Measurements from ENCODE around the gene LNP1. TPM values are rescaled to one million over a fixed set of nuclear protein-coding genes. Genes with fewer than 3 reads are reported as not detected.

Gene LNP1
- total RNA-seq, 1 experiment from 2014 or later, result 1.2 TPM

DNA sequence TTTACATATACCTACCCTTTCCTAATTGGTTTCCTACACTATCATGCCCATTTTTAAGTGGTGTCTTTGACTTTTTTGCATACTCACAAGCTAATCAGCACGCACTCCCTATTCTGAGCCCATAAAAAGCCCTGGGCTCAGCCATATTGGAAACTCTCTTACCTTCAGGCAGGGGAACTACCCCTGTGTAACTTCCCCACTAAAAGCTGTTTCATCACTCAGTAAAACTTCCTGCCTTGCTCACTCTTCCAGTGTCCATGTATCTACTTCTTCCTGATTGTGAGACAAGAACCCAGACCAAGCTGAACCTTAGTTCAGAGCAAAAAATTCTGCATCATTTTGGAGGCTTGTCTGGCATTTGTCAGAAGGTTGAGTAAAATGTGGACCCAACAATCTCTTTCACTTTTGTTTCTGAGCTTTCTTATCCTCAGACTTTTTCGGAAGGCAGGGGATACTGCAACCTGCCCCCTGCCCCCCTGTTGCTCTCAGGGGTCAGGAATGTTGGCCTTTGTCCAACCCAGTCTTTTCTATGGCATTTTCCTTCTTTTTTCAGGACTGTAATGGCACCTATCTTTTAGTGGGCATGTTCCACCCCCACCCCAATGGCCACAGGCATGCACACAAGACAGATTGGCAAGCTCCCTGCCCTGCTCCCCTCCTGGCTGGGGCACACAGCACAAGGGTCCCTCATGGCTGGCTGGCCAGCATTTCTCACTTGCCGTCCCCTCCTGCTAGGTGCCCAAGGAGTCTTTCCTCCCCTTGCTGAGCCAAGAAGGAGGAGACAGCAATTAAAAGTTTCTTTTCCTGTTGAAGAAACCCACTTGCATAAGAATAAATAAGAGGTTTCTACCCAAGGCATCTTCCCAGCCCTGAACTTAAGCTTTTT lies 64.8 kb downstream of the LNP1 start:
- Mint-ChIP-seq H3K9me3 (ENCODE audit: unreplicated experiment) (peaks cover 7% of the 10 kb centered on the region), H3K27ac (ENCODE audit: low read depth, unreplicated experiment) (no peak overlapping the region), H3K4me1 (ENCODE audit: insufficient read depth, unreplicated experiment) (peaks cover 9% of the 10 kb centered on the region), H3K4me3 (ENCODE audit: unreplicated experiment) (no peak overlapping the region), H3K27me3 (ENCODE audit: insufficient read depth, unreplicated experiment) (no peaks in the 10 kb centered on the region), H3K36me3 (ENCODE audit: insufficient read depth, unreplicated experiment) (no peaks in the 10 kb centered on the region)
- intact Hi-C loops (cut with micrococcal nuclease), result no loop called here
- ChIA-PET CTCF (interaction anchor here (0.6 to 14.6 kb wide), 6 partner anchors 10 to 658 kb away, joined by 3 to 405 read pairs (median 3); no protein-coding TSS in a partner anchor), POLR2A (no interaction called here)
- TF ChIP-seq, protein P1, sequence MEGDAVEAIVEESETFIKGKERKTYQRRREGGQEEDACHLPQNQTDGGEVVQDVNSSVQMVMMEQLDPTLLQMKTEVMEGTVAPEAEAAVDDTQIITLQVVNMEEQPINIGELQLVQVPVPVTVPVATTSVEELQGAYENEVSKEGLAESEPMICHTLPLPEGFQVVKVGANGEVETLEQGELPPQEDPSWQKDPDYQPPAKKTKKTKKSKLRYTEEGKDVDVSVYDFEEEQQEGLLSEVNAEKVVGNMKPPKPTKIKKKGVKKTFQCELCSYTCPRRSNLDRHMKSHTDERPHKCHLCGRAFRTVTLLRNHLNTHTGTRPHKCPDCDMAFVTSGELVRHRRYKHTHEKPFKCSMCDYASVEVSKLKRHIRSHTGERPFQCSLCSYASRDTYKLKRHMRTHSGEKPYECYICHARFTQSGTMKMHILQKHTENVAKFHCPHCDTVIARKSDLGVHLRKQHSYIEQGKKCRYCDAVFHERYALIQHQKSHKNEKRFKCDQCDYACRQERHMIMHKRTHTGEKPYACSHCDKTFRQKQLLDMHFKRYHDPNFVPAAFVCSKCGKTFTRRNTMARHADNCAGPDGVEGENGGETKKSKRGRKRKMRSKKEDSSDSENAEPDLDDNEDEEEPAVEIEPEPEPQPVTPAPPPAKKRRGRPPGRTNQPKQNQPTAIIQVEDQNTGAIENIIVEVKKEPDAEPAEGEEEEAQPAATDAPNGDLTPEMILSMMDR (IDR thresholded peaks at IDR 0.05; ENCODE audit: unreplicated experiment), result no peak
- BruUV-seq (replicated peaks), result no TSS peak
- no peak for DNase-seq (ENCODE audit: unreplicated experiment)

DNA sequence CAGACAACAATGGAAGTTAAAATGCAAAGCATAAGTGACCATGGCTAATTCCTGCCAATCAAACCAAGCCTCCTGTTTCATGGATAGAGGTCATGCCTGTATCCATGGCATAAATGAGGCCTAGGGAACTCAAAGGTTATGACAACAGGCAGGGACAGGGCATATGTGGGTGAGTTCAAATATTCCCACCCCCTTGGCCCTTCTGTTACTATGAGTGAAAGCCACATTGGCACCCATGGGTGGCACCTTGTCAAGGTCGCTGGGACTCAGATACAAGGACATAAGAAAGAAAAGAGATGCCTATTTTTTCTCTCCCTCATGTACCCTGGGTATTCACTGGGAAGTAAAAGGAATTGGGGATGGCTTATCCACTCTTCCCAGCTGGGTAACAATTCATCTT lies 65.8 kb downstream of the LNP1 start:
- H3K9me3 Mint-ChIP-seq (ENCODE audit: unreplicated experiment), result peaks cover 7% of the 10 kb centered on the region
- DNase-seq (ENCODE audit: unreplicated experiment), result no peak
- no peaks in the 10 kb centered on the region for H3K36me3 Mint-ChIP-seq (ENCODE audit: insufficient read depth, unreplicated experiment)
- ChIA-PET POLR2A (no interaction called here), CTCF (interaction anchor here (0.6 to 14.6 kb wide), 5 partner anchors 31 to 1046 kb away, joined by 3 to 405 read pairs (median 4); no protein-coding TSS in a partner anchor)
- TF ChIP-seq, protein P1 (IDR thresholded peaks at IDR 0.05; ENCODE audit: unreplicated experiment), result no peak
- H3K27me3 Mint-ChIP-seq (ENCODE audit: insufficient read depth, unreplicated experiment), result no peaks in the 10 kb centered on the region
- intact Hi-C loops (cut with micrococcal nuclease), result no loop called here
- no TSS peak for BruUV-seq (replicated peaks)
- H3K27ac Mint-ChIP-seq (ENCODE audit: low read depth, unreplicated experiment), result no peak overlapping the region
- no peak overlapping the region for H3K4me3 Mint-ChIP-seq (ENCODE audit: unreplicated experiment)
- peaks cover 9% of the 10 kb centered on the region for H3K4me1 Mint-ChIP-seq (ENCODE audit: insufficient read depth, unreplicated experiment)

DNA sequence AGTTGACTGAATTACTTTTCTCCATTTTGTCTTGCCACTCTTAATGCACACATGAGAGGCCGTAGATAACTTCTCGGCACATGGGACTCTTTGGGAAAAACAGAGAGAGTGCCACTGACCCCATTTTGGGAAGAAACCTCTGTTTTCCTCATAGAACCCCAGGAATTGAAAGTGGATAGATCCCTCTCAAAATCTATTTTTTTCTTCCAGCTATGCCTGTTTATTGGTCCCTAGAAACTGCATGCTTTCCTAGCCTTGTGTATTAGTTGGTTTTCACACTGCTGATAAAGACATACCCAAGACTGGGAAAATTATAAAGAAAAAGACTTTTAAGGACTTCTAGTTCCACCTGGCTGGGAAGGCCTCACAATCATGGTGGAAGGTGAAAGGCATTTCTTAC lies 67.3 kb downstream of the LNP1 start:
- no peak overlapping the region for H3K27ac Mint-ChIP-seq (ENCODE audit: low read depth, unreplicated experiment)
- no peak overlapping the region for H3K4me3 Mint-ChIP-seq (ENCODE audit: unreplicated experiment)
- H3K9me3 Mint-ChIP-seq (ENCODE audit: unreplicated experiment), result peaks cover 7% of the 10 kb centered on the region
- DNase-seq (ENCODE audit: unreplicated experiment), result no peak
- intact Hi-C loops (cut with micrococcal nuclease), result no loop called here
- TF ChIP-seq, protein P1 (IDR thresholded peaks at IDR 0.05; ENCODE audit: unreplicated experiment), result no peak
- H3K36me3 Mint-ChIP-seq (ENCODE audit: insufficient read depth, unreplicated experiment), result no peaks in the 10 kb centered on the region
- BruUV-seq (replicated peaks), result no TSS peak
- peaks cover under 1% of the 10 kb centered on the region for H3K4me1 Mint-ChIP-seq (ENCODE audit: insufficient read depth, unreplicated experiment)
- ChIA-PET POLR2A (interaction anchor here (0.6 kb wide), 1 partner anchor 66 kb away, joined by 4 read pairs; no protein-coding TSS in a partner anchor), CTCF (interaction anchor here (0.8 to 14.6 kb wide), 3 partner anchors 9 to 166 kb away, joined by 3 to 405 read pairs (median 4); no protein-coding TSS in a partner anchor)
- H3K27me3 Mint-ChIP-seq (ENCODE audit: insufficient read depth, unreplicated experiment), result no peaks in the 10 kb centered on the region

DNA sequence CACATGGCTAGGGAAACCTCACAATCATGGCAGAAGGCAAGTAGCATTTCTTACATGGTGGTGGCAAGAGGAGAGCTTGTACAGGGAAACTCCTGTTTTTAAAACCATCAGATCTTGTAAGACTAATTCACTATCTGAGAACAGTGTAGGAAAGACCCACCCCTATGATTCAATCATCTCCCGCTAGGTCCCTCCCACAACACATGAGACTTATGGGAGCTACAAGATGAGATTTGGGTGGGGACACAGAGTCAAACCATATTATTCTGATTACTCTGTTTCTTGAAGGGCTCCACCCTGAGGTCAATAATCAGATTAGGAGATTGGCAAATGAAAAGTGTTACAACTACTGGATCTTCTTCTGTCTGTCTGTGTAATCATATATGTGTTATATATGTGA lies 69.6 kb downstream of the LNP1 start:
- H3K9me3 Mint-ChIP-seq (ENCODE audit: unreplicated experiment), result peaks cover 7% of the 10 kb centered on the region
- no peak for DNase-seq (ENCODE audit: unreplicated experiment)
- no TSS peak for BruUV-seq (replicated peaks)
- TF ChIP-seq, protein P1 (IDR thresholded peaks at IDR 0.05; ENCODE audit: unreplicated experiment), result no peak
- H3K4me3 Mint-ChIP-seq (ENCODE audit: unreplicated experiment), result no peak overlapping the region
- H3K27ac Mint-ChIP-seq (ENCODE audit: low read depth, unreplicated experiment), result no peak overlapping the region
- H3K4me1 Mint-ChIP-seq (ENCODE audit: insufficient read depth, unreplicated experiment), result no peaks in the 10 kb centered on the region
- H3K36me3 Mint-ChIP-seq (ENCODE audit: insufficient read depth, unreplicated experiment), result no peaks in the 10 kb centered on the region
- ChIA-PET CTCF (interaction anchor here (0.7 to 1.6 kb wide), 5 partner anchors 8 to 169 kb away, joined by 3 to 8 read pairs (median 5); no protein-coding TSS in a partner anchor), POLR2A (no interaction called here)
- intact Hi-C loops (cut with micrococcal nuclease), result no loop called here
- no peaks in the 10 kb centered on the region for H3K27me3 Mint-ChIP-seq (ENCODE audit: insufficient read depth, unreplicated experiment)
